B cell (primary cell): ENCODE measurements around the gene NCOA5. TPM values are rescaled to one million over a fixed set of nuclear protein-coding genes. Genes with fewer than 3 reads are reported as not detected.
A peak's percentile ranks its signal among the peaks of the same experiment; 100 is the strongest.

ENCODE experiments used
- ATAC-seq: fragments of 200-7000 bp; cut with Tn5 transposase; one replicate; pipeline ENCODE4 v1.10.0; 2021; ENCODE audit warnings: low read depth, mild to moderate bottlenecking, moderate number of reproducible peaks, moderate library complexity
- CTCF ChIA-PET: fragments of 350-600 bp; sonication (Branson Sonifier 250); formaldehyde crosslinking; loops from one replicate; lab custom pipeline; 2021; ENCODE audit warnings: antibody characterized with exemption, inconsistent platforms; lab: Charles Lee
- POLR2A ChIA-PET: fragments of 350-600 bp; sonication (Branson Sonifier 250); formaldehyde crosslinking; loops from one replicate; lab custom pipeline; 2021; ENCODE audit warnings: antibody characterized with exemption; lab: Charles Lee
- DNase-seq: peaks from one replicate; pipeline ENCODE4 v3.0.0; 2013
- H2AFZ ChIP-seq: 2 replicates; pipeline ENCODE4 v1.6.1; 2012; ENCODE audit warnings: mild to moderate bottlenecking, low read depth, low read length; ENCODE audit not compliant: insufficient read depth, poor library complexity, severe bottlenecking
- H3K27ac ChIP-seq, 2 donors: 1 replicate in 1 of 2; 2 replicates in 1 of 2; pipeline ENCODE4 v1.5.1; 2012 to 2013; ENCODE audit warnings: low read length in 2 of 2, mild to moderate bottlenecking in 2 of 2, moderate library complexity in 1 of 2
- H3K27me3 ChIP-seq, 4 experiments: fragments of 200-600 bp in 1 of 4; sonication (generic) in 1 of 4; replicated peaks in 1 of 4; 1 replicate in 2 of 4; 2 replicates in 2 of 4; pipeline versions ENCODE4 v1.6.1 to v1.7.0; 2013 to 2016; ENCODE audit warnings: low read length in 3 of 4, mild to moderate bottlenecking in 2 of 4, mixed read lengths in 1 of 4, moderate library complexity in 1 of 4; ENCODE audit not compliant: insufficient read depth in 4 of 4, control insufficient read depth in 3 of 4; ENCODE audit errors: control extremely low read depth in 1 of 4
- H3K36me3 ChIP-seq, 2 experiments: replicated peaks in 1 of 2; 1 replicate in 1 of 2; 2 replicates in 1 of 2; pipeline versions ENCODE4 v1.6.1 to v1.7.1; 2013; ENCODE audit warnings: low read length in 1 of 2; ENCODE audit not compliant: insufficient read depth in 2 of 2, control insufficient read depth in 1 of 2; ENCODE audit errors: control extremely low read depth in 1 of 2, extremely low read depth in 1 of 2
- H3K4me1 ChIP-seq, 2 donors: fragments of 200-600 bp in 1 of 2; sonication (generic) in 1 of 2; 1 replicate in 1 of 2; 2 replicates in 1 of 2; pipeline versions ENCODE4 v1.5.1 to v1.6.1; 2013 to 2017; ENCODE audit warnings: low read length in 2 of 2; ENCODE audit not compliant: control insufficient read depth in 2 of 2, insufficient read depth in 2 of 2
- H3K4me2 ChIP-seq: replicated peaks from 2 replicates; pipeline ENCODE3; 2012; ENCODE audit warnings: mild to moderate bottlenecking, low read depth, low read length; ENCODE audit not compliant: poor library complexity, severe bottlenecking
- H3K4me3 ChIP-seq, 5 experiments: fragments of 200-600 bp in 1 of 5; sonication (generic) in 1 of 5; 1 replicate in 3 of 5; 2 replicates in 2 of 5; pipeline versions ENCODE4 v1.5.1 to v1.7.0; 2011 to 2016; ENCODE audit warnings: low read length in 4 of 5, mild to moderate bottlenecking in 4 of 5, low read depth in 2 of 5, control low read depth in 1 of 5, moderate library complexity in 1 of 5; ENCODE audit not compliant: insufficient read depth in 1 of 5; ENCODE audit errors: control extremely low read depth in 1 of 5, extremely low read depth in 1 of 5
- H3K79me2 ChIP-seq: fragments of 200-600 bp; sonication (generic); one replicate; pipeline ENCODE4 v1.6.0; 2016; ENCODE audit warnings: low read length; ENCODE audit not compliant: control insufficient read depth, insufficient read depth
- H3K9ac ChIP-seq: fragments of 200-600 bp; sonication (generic); 2 replicates; pipeline ENCODE4 v1.6.1; 2017; ENCODE audit warnings: mild to moderate bottlenecking, low read length, moderate library complexity
- H3K9me3 ChIP-seq, 3 donors: one replicate each; pipeline versions ENCODE4 v1.6.1 to v1.7.1; 2013; ENCODE audit warnings: low read length in 2 of 3; ENCODE audit not compliant: control insufficient read depth in 2 of 3, insufficient read depth in 1 of 3; ENCODE audit errors: control extremely low read depth in 1 of 3
- H4K20me1 ChIP-seq: 2 replicates; pipeline ENCODE4 v1.6.0; 2012; ENCODE audit warnings: mild to moderate bottlenecking, low read length; ENCODE audit not compliant: insufficient read depth, control insufficient read depth, poor library complexity, severe bottlenecking
- H3K27ac Mint-ChIP-seq: one replicate; pipeline ENCODE4 v1.8.0; 2021; ENCODE audit warnings: mixed read lengths
- H3K27me3 Mint-ChIP-seq: one replicate; pipeline ENCODE4 v1.8.0; 2021; ENCODE audit warnings: mixed read lengths
- H3K4me1 Mint-ChIP-seq: one replicate; pipeline ENCODE4 v1.8.0; 2021; ENCODE audit warnings: mixed read lengths
- H3K4me3 Mint-ChIP-seq: one replicate; pipeline ENCODE4 v1.8.0; 2021; ENCODE audit warnings: mixed read lengths
- H3K9me3 Mint-ChIP-seq: one replicate; pipeline ENCODE4 v1.8.0; 2022; ENCODE audit warnings: mixed read lengths; ENCODE audit not compliant: insufficient read depth
- EZH2 ChIP-seq: IDR thresholded peaks from 2 replicates; pipeline ENCODE4 v1.6.1; 2012; ENCODE audit warnings: borderline replicate concordance, low read depth, mild to moderate bottlenecking, moderate library complexity, low read length; ENCODE audit not compliant: insufficient read depth, poor library complexity, severe bottlenecking
- WGBS: methylation state at CpG from one replicate; pipeline ENCODE4 v1.1.5; 2013; ENCODE audit warnings: missing lambda C conversion rate; ENCODE audit not compliant: insufficient coverage; 5-methylcytosine and 5-hydroxymethylcytosine counted together
- intact Hi-C: fragments of 100-400 bp; cut with micrococcal nuclease; formaldehyde crosslinking; loops from one replicate; pipeline ENCODE4 v1.10.0; 2022
- polyA plus RNA-seq: library from polyadenylated mRNA; depleted of rRNA; stranded (reverse); fragments of >200 nt; gene quantifications from 2 replicates; pipeline ENCODE4 v1.2.3, GENCODE V29; 2012
- total RNA-seq, 2 donors: library from RNA; stranded (reverse); fragments of 120-200 nt in 1 of 2; gene quantifications; 1 replicate in 1 of 2; 2 replicates in 1 of 2; pipeline versions ENCODE4 v1.2.3 to v1.2.4, GENCODE V29; 2013 to 2022
- TF ChIP-seq, protein P1 (sequence below): fragments of 200-600 bp; IDR thresholded peaks from one replicate; pipeline ENCODE4 v1.8.0; 2022; ENCODE audit warnings: antibody characterized with exemption, mild to moderate bottlenecking

The NCOA5 gene
- total and polyA plus RNA-seq, 2 donors (not counting 1 experiment from before 2014, with no cell fraction given) = 26.0 to 41.6 TPM

DNA sequence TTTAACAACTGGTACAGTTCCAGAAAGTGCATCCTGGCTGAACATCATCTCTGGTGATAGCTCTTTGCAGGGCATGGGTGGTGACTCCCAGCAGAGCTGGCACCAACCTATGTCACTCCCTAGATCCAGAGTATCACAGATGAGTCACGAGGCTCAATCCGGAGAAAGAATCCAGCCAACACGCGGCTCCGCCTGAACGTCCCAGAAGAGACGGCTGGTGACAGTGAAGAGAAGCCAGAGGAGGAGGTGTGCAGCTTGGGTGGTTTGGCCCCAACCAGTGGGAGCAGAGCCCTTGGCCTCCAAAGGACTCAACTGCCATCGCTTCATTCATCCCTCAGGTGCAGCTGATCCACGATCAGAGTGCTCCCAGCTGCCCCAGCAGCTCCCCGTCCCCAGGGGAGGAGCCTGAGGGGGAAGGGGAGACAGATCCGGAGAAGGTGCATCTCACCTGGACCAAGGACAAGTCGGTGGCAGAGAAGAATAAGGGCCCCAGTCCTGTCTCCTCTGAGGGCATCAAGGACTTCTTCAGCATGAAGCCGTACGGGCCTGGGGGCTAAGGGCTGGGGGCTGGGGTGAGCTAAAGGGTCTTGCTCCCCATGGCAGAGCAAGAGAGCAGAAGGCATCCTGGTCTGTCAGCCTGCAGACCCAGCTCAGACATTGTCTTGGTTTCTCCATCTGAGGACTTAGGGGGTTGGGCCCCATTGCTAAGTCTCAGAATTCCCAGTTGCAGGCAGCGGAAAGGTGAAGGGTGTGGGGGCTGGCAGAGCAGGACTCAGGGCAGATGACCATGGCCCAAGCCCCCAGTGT is 33.5 kb downstream of the NCOA5 start:
- Histone ChIP-seq H3K27ac (no peak overlapping the region), H3K9ac (no peak overlapping the region), H2AFZ (no peak overlapping the region), H3K36me3 (peaks cover 0 to 5% of the 10 kb centered on the region in 2 experiments), H3K4me3 (no peak overlapping the region), H3K4me1 (peaks cover 32 to 39% of the 10 kb centered on the region in 2 donors), H3K4me2 (no peak overlapping the region), H3K9me3 (peaks cover 0 to 26% (median 0%) of the 10 kb centered on the region in 3 donors), H3K79me2 (no peaks in the 10 kb centered on the region), H4K20me1 (peaks cover 41% of the 10 kb centered on the region), H3K27me3 (peaks cover 0 to 42% (median 9%) of the 10 kb centered on the region in 4 experiments)
- ChIA-PET POLR2A (no interaction called here), CTCF (interaction anchor here (0.9 kb wide), 1 partner anchor 76 kb away, joined by 3 read pairs; no protein-coding TSS in a partner anchor)
- H3K4me1 Mint-ChIP-seq = peaks cover 32% of the 10 kb centered on the region
- no peak for DNase-seq
- H3K27me3 Mint-ChIP-seq = peaks cover 33% of the 10 kb centered on the region
- H3K27ac Mint-ChIP-seq = no peak overlapping the region
- 88% methylated on average over 13 of the region's 15 CpGs for WGBS
- no peak for ATAC-seq
- TF ChIP-seq, protein P1, sequence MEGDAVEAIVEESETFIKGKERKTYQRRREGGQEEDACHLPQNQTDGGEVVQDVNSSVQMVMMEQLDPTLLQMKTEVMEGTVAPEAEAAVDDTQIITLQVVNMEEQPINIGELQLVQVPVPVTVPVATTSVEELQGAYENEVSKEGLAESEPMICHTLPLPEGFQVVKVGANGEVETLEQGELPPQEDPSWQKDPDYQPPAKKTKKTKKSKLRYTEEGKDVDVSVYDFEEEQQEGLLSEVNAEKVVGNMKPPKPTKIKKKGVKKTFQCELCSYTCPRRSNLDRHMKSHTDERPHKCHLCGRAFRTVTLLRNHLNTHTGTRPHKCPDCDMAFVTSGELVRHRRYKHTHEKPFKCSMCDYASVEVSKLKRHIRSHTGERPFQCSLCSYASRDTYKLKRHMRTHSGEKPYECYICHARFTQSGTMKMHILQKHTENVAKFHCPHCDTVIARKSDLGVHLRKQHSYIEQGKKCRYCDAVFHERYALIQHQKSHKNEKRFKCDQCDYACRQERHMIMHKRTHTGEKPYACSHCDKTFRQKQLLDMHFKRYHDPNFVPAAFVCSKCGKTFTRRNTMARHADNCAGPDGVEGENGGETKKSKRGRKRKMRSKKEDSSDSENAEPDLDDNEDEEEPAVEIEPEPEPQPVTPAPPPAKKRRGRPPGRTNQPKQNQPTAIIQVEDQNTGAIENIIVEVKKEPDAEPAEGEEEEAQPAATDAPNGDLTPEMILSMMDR = no peak
- TF ChIP-seq EZH2 = no peak
- intact Hi-C loops = no loop called here
- H3K4me3 Mint-ChIP-seq = peak overlapping the region; percentile 38
- H3K9me3 Mint-ChIP-seq = no peaks in the 10 kb centered on the region

DNA sequence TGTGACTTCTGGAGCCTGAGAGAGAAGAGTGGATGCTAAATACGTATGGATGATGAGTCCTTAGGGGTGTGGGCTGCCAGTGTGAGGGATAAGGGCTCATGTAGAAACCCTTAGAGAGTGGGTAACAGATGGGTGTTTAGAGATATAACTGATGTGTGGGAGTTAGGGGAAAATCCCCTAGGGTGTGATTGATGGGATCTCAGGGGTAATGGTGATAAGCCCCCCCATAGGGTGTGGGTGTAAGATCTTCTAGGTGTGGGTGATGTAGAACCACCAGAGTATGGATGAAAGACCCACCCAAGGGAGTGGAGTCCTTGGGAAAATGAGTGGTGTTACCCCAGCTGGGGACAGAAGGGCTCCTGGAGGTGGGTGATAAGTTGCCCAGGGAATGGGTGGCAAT is 34.5 kb downstream of the NCOA5 start:
- H3K27me3 ChIP-seq = peaks cover 0 to 36% (median 9%) of the 10 kb centered on the region in 4 experiments
- H3K27ac Mint-ChIP-seq = no peak overlapping the region
- no peaks in the 10 kb centered on the region for H3K9me3 Mint-ChIP-seq
- peaks cover 31% of the 10 kb centered on the region for H4K20me1 ChIP-seq
- no peaks in the 10 kb centered on the region for H3K79me2 ChIP-seq
- no peak overlapping the region for H3K4me3 ChIP-seq
- H3K36me3 ChIP-seq = no peaks in the 10 kb centered on the region
- peaks cover 0 to 26% (median 0%) of the 10 kb centered on the region in 3 donors for H3K9me3 ChIP-seq
- ATAC-seq = no peak
- H3K4me3 Mint-ChIP-seq = no peak overlapping the region
- TF ChIP-seq, protein P1 = no peak
- no peak for TF ChIP-seq EZH2
- H3K27me3 Mint-ChIP-seq = peaks cover 36% of the 10 kb centered on the region
- no peak for DNase-seq
- ChIA-PET POLR2A (no interaction called here), CTCF (interaction anchor here (0.6 to 0.9 kb wide), 2 partner anchors 77 to 1345 kb away, joined by 3 read pairs; no protein-coding TSS in a partner anchor)
- H2AFZ ChIP-seq = no peak overlapping the region
- H3K27ac ChIP-seq = no peak overlapping the region
- H3K4me2 ChIP-seq = no peak overlapping the region
- 90% methylated on average over 1 of the region's 1 CpG for WGBS
- peaks cover 23 to 29% of the 10 kb centered on the region in 2 donors for H3K4me1 ChIP-seq
- peaks cover 24% of the 10 kb centered on the region for H3K4me1 Mint-ChIP-seq
- H3K9ac ChIP-seq = no peak overlapping the region
- intact Hi-C loops = no loop called here
